Common myeloid progenitor, CD34-positive (primary cell): ENCODE measurements around the gene SPIC.

ENCODE experiments used
- CTCF ChIA-PET: fragments of 350-600 bp; sonication (Branson Sonifier 250); formaldehyde crosslinking; loops from one replicate; lab custom pipeline; 2021; ENCODE audit warnings: antibody characterized with exemption; lab: Charles Lee
- POLR2A ChIA-PET: fragments of 350-600 bp; sonication (Branson Sonifier 250); formaldehyde crosslinking; loops from one replicate; lab custom pipeline; 2021; ENCODE audit warnings: antibody characterized with exemption; lab: Charles Lee
- DNase-seq, 3 donors: peaks; one replicate each; pipeline versions ENCODE4 v3.0.0 to v3.0.0-alpha.2; 2013
- H3K27ac ChIP-seq, 2 experiments: 1 replicate in 1 of 2; 2 replicates in 1 of 2; pipeline ENCODE4 v1.7.0; 2013; ENCODE audit warnings: inconsistent platforms in 2 of 2, low read length in 2 of 2, mild to moderate bottlenecking in 2 of 2, low read depth in 1 of 2, moderate library complexity in 1 of 2; ENCODE audit not compliant: severe bottlenecking in 2 of 2, insufficient read depth in 1 of 2, poor library complexity in 1 of 2
- H3K27me3 ChIP-seq, 5 experiments: replicated peaks in 2 of 5; 1 replicate in 3 of 5; 2 replicates in 2 of 5; pipeline versions ENCODE4 v1.6.1 to v1.7.0; 2013; ENCODE audit warnings: low read length in 4 of 5, mild to moderate bottlenecking in 2 of 5, moderate library complexity in 2 of 5, inconsistent platforms in 1 of 5; ENCODE audit not compliant: insufficient read depth in 5 of 5, control insufficient read depth in 4 of 5
- H3K36me3 ChIP-seq, 4 experiments: 1 replicate in 2 of 4; 2 replicates in 2 of 4; pipeline versions ENCODE4 v1.6.1 to v1.7.0; 2013; ENCODE audit warnings: low read length in 3 of 4, control low read depth in 1 of 4, mild to moderate bottlenecking in 1 of 4; ENCODE audit not compliant: control insufficient read depth in 4 of 4, insufficient read depth in 4 of 4
- H3K4me1 ChIP-seq, 4 experiments: 1 replicate in 3 of 4; 2 replicates in 1 of 4; pipeline versions ENCODE4 v1.6.1 to v1.7.1; 2013; ENCODE audit warnings: low read length in 3 of 4, mild to moderate bottlenecking in 3 of 4, control low read depth in 1 of 4, inconsistent platforms in 1 of 4, moderate library complexity in 1 of 4; ENCODE audit not compliant: control insufficient read depth in 4 of 4, insufficient read depth in 4 of 4; ENCODE audit errors: control extremely low read depth in 1 of 4
- H3K4me3 ChIP-seq, 7 experiments: 1 replicate in 4 of 7; 2 replicates in 3 of 7; pipeline versions ENCODE4 v1.5.1 to v1.7.0; 2013; ENCODE audit warnings: mild to moderate bottlenecking in 7 of 7, low read length in 6 of 7, moderate library complexity in 6 of 7, inconsistent platforms in 2 of 7, low read depth in 2 of 7, control low read depth in 1 of 7; ENCODE audit not compliant: insufficient read depth in 4 of 7, control insufficient read depth in 1 of 7; ENCODE audit errors: extremely low read depth in 1 of 7
- H3K9me3 ChIP-seq, 5 experiments: 1 replicate in 4 of 5; 2 replicates in 1 of 5; pipeline versions ENCODE4 v1.6.1 to v1.7.1; 2013; ENCODE audit warnings: low read length in 4 of 5, mild to moderate bottlenecking in 2 of 5, inconsistent platforms in 1 of 5, low read depth in 1 of 5, moderate library complexity in 1 of 5; ENCODE audit not compliant: control insufficient read depth in 4 of 5, insufficient read depth in 2 of 5; ENCODE audit errors: control extremely low read depth in 1 of 5
- WGBS: methylation state at CpG from one replicate; pipeline ENCODE4 v1.1.5; 2013; ENCODE audit not compliant: insufficient coverage; 5-methylcytosine and 5-hydroxymethylcytosine counted together

SPIC gene

GRCh38 chr12:101521136-101521535, 46.0 kb downstream of the SPIC start:
- H3K4me1 ChIP-seq = no peaks in the 10 kb centered on the region
- no peaks in the 10 kb centered on the region for H3K9me3 ChIP-seq
- no peak overlapping the region for H3K4me3 ChIP-seq
- WGBS = no CpG with 5 or more reads among the region's 1 CpG
- peaks cover 0 to 3% (median 0%) of the 10 kb centered on the region in 5 experiments for H3K27me3 ChIP-seq
- CTCF ChIA-PET = no interaction called here
- no peaks in the 10 kb centered on the region for H3K36me3 ChIP-seq
- DNase-seq = no peak
- POLR2A ChIA-PET = no interaction called here
- no peak overlapping the region for H3K27ac ChIP-seq

- H3K27ac ChIP-seq = no peak overlapping the region
- ChIA-PET POLR2A (interaction anchor here (0.6 kb wide), 2 partner anchors 1053 to 1190 kb away, joined by 4 to 6 read pairs; no protein-coding TSS in a partner anchor), CTCF (no interaction called here)
- no peaks in the 10 kb centered on the region for H3K4me1 ChIP-seq
- H3K36me3 ChIP-seq = no peaks in the 10 kb centered on the region
- no peaks in the 10 kb centered on the region for H3K27me3 ChIP-seq
- whole genome bisulfite sequencing = 95% methylated on average over 6 of the region's 10 CpGs
- DNase-seq = no peak
- H3K9me3 ChIP-seq = no peaks in the 10 kb centered on the region
- no peak overlapping the region for H3K4me3 ChIP-seq
Observed at GRCh38 chr12:101527682-101528081, 52.5 kb downstream of the SPIC start.

- H3K4me1 ChIP-seq = no peaks in the 10 kb centered on the region
- no peak overlapping the region for H3K27ac ChIP-seq
- H3K4me3 ChIP-seq = no peak overlapping the region
- H3K36me3 ChIP-seq = no peaks in the 10 kb centered on the region
- CTCF ChIA-PET = no interaction called here
- no peak for DNase-seq
- no peaks in the 10 kb centered on the region for H3K9me3 ChIP-seq
- POLR2A ChIA-PET = no interaction called here
- WGBS = 94% methylated on average over 2 of the region's 2 CpGs
- peaks cover 0 to 2% (median 0%) of the 10 kb centered on the region in 5 experiments for H3K27me3 ChIP-seq
Observed at GRCh38 chr12:101536069-101536674, 61.0 kb downstream of the SPIC start.
